ENCODE measurements around the gene MTA3.

Gene MTA3

GRCh38 chr2:42804338-42804737 lies 235.9 kb downstream of the MTA3 start:
- Histone ChIP-seq H3K4me3 (IDR thresholded peaks at IDR 0.05; ENCODE audit: insufficient read depth, low read depth, low read length) (no peak overlapping the region), H4K20me1 (ENCODE audit: insufficient read depth) (no peaks in the 10 kb centered on the region), H3K36me3 (ENCODE audit: insufficient read depth) (no peaks in the 10 kb centered on the region), H3K79me2 (ENCODE audit: insufficient read depth, low read depth) (no peaks in the 10 kb centered on the region), H3K4me2 (no peak overlapping the region), H3K9ac (no peak overlapping the region), H3K27ac (no peak overlapping the region), H3K27me3 (ENCODE audit: insufficient read depth, low read depth) (no peaks in the 10 kb centered on the region), H2AFZ (ENCODE audit: low read depth) (no peak overlapping the region), H3K4me1 (ENCODE audit: low read depth, poor library complexity, severe bottlenecking) (peaks cover 6% of the 10 kb centered on the region)
- TF ChIP-seq, protein P1, sequence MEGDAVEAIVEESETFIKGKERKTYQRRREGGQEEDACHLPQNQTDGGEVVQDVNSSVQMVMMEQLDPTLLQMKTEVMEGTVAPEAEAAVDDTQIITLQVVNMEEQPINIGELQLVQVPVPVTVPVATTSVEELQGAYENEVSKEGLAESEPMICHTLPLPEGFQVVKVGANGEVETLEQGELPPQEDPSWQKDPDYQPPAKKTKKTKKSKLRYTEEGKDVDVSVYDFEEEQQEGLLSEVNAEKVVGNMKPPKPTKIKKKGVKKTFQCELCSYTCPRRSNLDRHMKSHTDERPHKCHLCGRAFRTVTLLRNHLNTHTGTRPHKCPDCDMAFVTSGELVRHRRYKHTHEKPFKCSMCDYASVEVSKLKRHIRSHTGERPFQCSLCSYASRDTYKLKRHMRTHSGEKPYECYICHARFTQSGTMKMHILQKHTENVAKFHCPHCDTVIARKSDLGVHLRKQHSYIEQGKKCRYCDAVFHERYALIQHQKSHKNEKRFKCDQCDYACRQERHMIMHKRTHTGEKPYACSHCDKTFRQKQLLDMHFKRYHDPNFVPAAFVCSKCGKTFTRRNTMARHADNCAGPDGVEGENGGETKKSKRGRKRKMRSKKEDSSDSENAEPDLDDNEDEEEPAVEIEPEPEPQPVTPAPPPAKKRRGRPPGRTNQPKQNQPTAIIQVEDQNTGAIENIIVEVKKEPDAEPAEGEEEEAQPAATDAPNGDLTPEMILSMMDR (conservative IDR thresholded peaks at IDR 0.05; ENCODE audit: low read depth, low read length), result no peak

GRCh38 chr2:42804891-42805290 lies 236.5 kb downstream of the MTA3 start:
- Histone ChIP-seq H3K27ac (no peak overlapping the region), H3K4me1 (ENCODE audit: low read depth, poor library complexity, severe bottlenecking) (peaks cover 7% of the 10 kb centered on the region), H3K36me3 (ENCODE audit: insufficient read depth) (no peaks in the 10 kb centered on the region), H3K4me2 (no peak overlapping the region), H3K9ac (no peak overlapping the region), H2AFZ (ENCODE audit: low read depth) (no peak overlapping the region), H4K20me1 (ENCODE audit: insufficient read depth) (no peaks in the 10 kb centered on the region), H3K27me3 (ENCODE audit: insufficient read depth, low read depth) (no peaks in the 10 kb centered on the region), H3K4me3 (IDR thresholded peaks at IDR 0.05; ENCODE audit: insufficient read depth, low read depth, low read length) (no peak overlapping the region), H3K79me2 (ENCODE audit: insufficient read depth, low read depth) (no peaks in the 10 kb centered on the region)
- TF ChIP-seq, protein P1 (conservative IDR thresholded peaks at IDR 0.05; ENCODE audit: low read depth, low read length), result no peak
